ENCODE measurements around the gene PTPN2. TPM values are rescaled to one million over a fixed set of nuclear protein-coding genes. Genes with fewer than 3 reads are reported as not detected.

Gene PTPN2
- total and polyA plus RNA-seq, 11 donors: 7.5 to 33.1 (median 11.5) TPM

- TF ChIP-seq CTCF (IDR thresholded peaks at IDR 0.05) (no peak), POLR2A (IDR thresholded peaks at IDR 0.05) (no peak)
- intact Hi-C loops (cut with DNase I): no loop called here
- no peak for ATAC-seq
Observed at GRCh38 chr18:12754511-12754910, 129.5 kb downstream of the PTPN2 start.

GRCh38 chr18:12751891-12752290 is 132.1 kb downstream of the PTPN2 start:
- no peak overlapping the region for H3K27ac ChIP-seq
- no peaks in the 10 kb centered on the region for H3K27me3 ChIP-seq
- TF ChIP-seq CTCF (IDR thresholded peaks at IDR 0.05) (no peak), POLR2A (IDR thresholded peaks at IDR 0.05) (no peak)
- 56 to 68% (median 64%) methylated on average over 4 of the region's 4 CpGs for WGBS, 4 donors
- no peaks in the 10 kb centered on the region for H3K4me1 ChIP-seq
- intact Hi-C loops (cut with DNase I): no loop called here
- no peaks in the 10 kb centered on the region for H3K36me3 ChIP-seq
- DNase-seq (no peak), ATAC-seq (no peak)
- H3K4me3 ChIP-seq: no peak overlapping the region
- H3K9me3 ChIP-seq: no peaks in the 10 kb centered on the region

More at GRCh38 chr18:12754511-12754910, 129.5 kb downstream of the PTPN2 start:
- 84 to 91% (median 91%) methylated on average over 6 of the region's 6 CpGs for WGBS, 4 donors
- no peaks in the 10 kb centered on the region for H3K9me3 ChIP-seq
- no peaks in the 10 kb centered on the region for H3K36me3 ChIP-seq
- H3K4me1 ChIP-seq: no peaks in the 10 kb centered on the region
- H3K4me3 ChIP-seq: no peak overlapping the region
- no peaks in the 10 kb centered on the region for H3K27me3 ChIP-seq
- no peak overlapping the region for H3K27ac ChIP-seq
- no peak for DNase-seq

- Histone ChIP-seq H3K4me1 (no peaks in the 10 kb centered on the region), H3K9me3 (no peaks in the 10 kb centered on the region), H3K27me3 (no peaks in the 10 kb centered on the region), H3K27ac (no peak overlapping the region), H3K4me3 (no peak overlapping the region), H3K36me3 (no peaks in the 10 kb centered on the region)
- TF ChIP-seq POLR2A (IDR thresholded peaks at IDR 0.05): no peak
- no peak for TF ChIP-seq CTCF (IDR thresholded peaks at IDR 0.05)
- ATAC-seq (no peak), DNase-seq (no peak)
- intact Hi-C loops (cut with DNase I): no loop called here
- 84 to 96% (median 90%) methylated on average over 5 of the region's 5 CpGs for WGBS, 4 donors
Observed at GRCh38 chr18:12751503-12751884, 132.5 kb downstream of the PTPN2 start.

- WGBS, 4 donors: 86 to 94% (median 91%) methylated on average over 15 to 18 of the region's 18 CpGs
- no peaks in the 10 kb centered on the region for H3K27me3 ChIP-seq
- no peaks in the 10 kb centered on the region for H3K9me3 ChIP-seq
- intact Hi-C loops (cut with DNase I): no loop called here
- DNase-seq (no peak), ATAC-seq (no peak)
- no peaks in the 10 kb centered on the region for H3K4me1 ChIP-seq
- H3K4me3 ChIP-seq: no peak overlapping the region
- H3K27ac ChIP-seq: no peak overlapping the region
- H3K36me3 ChIP-seq: no peaks in the 10 kb centered on the region
- TF ChIP-seq CTCF (IDR thresholded peaks at IDR 0.05) (no peak), POLR2A (IDR thresholded peaks at IDR 0.05) (no peak)
Observed at GRCh38 chr18:12750715-12751502, 133.1 kb downstream of the PTPN2 start.

Data from heart left ventricle (tissue), 16 donors.